Measurements from ENCODE around the gene KRT6C.

DNA sequence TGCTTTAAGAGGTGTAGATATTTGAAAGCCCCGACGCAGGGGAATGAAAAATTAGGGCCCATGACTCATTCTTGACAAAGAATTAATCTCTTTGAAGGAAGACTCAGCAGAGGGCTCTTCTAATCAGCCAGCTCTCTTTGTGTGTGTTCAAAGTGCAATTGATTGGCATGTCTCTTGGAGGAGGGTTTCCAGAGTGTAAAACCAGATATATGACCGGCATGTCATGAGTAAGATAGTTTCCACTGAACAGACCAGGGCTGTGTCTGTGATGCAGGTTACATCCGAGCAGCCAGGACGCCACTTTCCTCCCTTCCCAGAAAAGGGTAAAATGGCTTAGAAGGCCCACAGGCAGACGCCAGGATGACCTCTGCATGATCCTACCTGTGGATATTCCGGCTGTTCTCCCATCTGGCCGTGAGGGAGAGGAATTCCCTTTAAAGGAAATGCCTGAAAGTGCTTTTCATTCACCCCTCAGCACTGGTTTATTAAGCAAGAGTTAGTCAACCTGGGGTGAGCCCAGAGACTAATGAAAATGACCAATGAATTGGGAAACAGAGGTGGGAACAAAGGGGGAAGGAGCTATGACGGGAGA, 32.2 kb downstream of the KRT6C start:
- TF ChIP-seq ZNF677 (tag by site-specific recombination; IDR thresholded peaks at IDR 0.05) (no peak), GLI4 (tag by site-specific recombination; IDR thresholded peaks at IDR 0.05) (no peak), ZNF707 (tag by site-specific recombination; IDR thresholded peaks at IDR 0.05) (no peak), ZSCAN5A (tag by site-specific recombination; IDR thresholded peaks at IDR 0.05) (no peak), SP2 (tag by site-specific recombination; IDR thresholded peaks at IDR 0.05) (no peak), ZFP41 (tag by site-specific recombination; IDR thresholded peaks at IDR 0.05; ENCODE audit: borderline replicate concordance) (no peak)

Data from HEK293 (cell line).